Gastrocnemius medialis (tissue), 4 donors: ENCODE measurements around the gene PNMT.
A peak's percentile ranks its signal among the peaks of the same experiment; 100 is the strongest.

Source experiments
- CTCF ChIP-seq, 5 experiments: fragments of 450-650 bp in 3 of 5; fragments of 200-600 bp in 2 of 5; sonication (generic) in 2 of 5; IDR thresholded peaks in 4 of 5; conservative IDR thresholded peaks in 1 of 5; 1 replicate in 4 of 5; 2 replicates in 1 of 5; pipeline ENCODE4 v1.5.1; 2016 to 2019; ENCODE audit warnings: antibody characterized with exemption in 5 of 5, mild to moderate bottlenecking in 3 of 5, moderate library complexity in 3 of 5
- POLR2A ChIP-seq, 2 donors: fragments of 450-650 bp; IDR thresholded peaks; one replicate each; pipeline ENCODE4 v1.6.1; 2017; ENCODE audit warnings: antibody characterized with exemption in 2 of 2, mild to moderate bottlenecking in 2 of 2, moderate library complexity in 2 of 2

- TF ChIP-seq CTCF (IDR thresholded peaks at IDR 0.05 in 4 of 5, conservative IDR thresholded peaks at IDR 0.05 in 1 of 5) = no peak
- peak; percentile 45 to 48 for TF ChIP-seq POLR2A (IDR thresholded peaks at IDR 0.05)
Observed at GRCh38 chr17:39687546-39688474, 19.6 kb downstream of the PNMT start, which contains the start of gene PGAP3.
